ENCODE data around the gene PLCB4.

PLCB4 gene

DNA sequence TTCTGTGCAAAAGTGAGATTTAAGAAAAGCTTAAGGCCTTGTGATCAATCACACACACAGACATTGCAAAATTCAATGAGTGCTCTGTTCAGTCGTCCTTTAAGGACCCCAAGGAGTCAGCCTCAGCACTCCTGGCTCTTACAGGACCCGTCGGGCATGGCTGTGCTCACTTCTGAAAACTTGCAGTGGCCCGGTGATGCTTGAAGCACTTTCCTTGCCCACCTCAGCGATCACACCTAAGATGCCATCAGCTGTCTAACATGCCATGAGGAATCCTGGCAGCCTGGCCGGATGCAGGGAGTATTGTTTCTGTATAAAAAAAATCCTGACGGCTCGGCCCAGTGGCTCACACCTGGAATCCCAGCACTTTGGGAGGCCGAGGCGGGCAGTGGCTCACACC, 344.1 kb downstream of the PLCB4 start:
- DNase-seq: no peak

DNA sequence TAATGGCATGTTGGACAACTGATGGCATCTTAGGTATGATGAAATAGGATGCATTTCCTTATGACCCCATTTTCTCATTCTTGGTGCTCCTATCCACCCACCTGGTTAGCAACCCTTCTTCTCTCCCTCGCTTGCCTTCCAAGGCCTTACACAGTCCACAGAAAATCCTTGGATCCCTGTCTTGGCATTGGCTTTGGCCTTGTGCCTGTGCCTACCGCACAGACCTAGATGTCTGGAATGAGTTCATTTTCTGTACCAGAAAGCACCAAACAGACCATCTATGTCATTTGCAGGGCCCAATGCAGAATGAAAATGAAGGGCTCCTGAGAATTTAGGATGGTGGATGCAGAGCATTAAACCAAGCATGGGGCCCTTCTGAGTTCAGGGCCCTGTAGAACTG, 346.5 kb downstream of the PLCB4 start:
- no peak for DNase-seq

DNA sequence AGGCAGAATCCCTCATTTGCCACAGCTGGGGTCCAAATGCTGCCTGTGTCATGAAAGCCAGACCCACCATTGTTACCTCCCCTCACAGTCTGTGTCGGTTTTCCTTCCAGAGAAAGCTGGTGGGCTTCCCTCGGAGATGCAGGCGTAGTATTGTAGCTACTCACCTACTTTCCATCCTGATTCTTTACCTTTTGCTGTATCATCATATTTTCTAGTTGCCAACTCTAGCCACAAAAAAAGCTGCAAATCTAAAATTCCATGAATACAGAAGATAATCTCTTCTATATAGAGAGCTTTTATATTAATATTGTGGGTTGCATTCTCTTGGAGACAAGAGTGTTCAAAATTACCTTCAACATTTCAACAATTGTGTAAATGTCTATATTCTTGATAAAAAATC, 347.5 kb downstream of the PLCB4 start:
- DNase-seq: no peak

DNA sequence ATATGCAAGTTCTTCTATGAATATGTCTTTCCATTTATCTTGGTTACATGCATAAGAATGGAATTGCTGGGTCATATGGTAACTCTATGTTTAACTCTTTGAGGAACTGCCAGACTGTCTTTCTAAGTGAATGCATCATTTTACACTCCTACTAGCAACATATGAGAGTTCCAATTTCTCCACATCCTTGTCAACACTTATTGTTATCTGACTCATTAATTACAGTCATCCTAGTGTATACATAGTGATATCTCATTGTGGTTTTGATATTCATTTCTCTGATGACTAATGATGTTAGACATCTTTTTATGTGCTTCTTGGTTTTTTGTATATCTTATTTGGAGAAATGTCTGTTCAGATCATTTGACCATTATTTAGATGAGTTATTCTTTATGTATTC, 348.8 kb downstream of the PLCB4 start:
- DNase-seq: no peak

DNA sequence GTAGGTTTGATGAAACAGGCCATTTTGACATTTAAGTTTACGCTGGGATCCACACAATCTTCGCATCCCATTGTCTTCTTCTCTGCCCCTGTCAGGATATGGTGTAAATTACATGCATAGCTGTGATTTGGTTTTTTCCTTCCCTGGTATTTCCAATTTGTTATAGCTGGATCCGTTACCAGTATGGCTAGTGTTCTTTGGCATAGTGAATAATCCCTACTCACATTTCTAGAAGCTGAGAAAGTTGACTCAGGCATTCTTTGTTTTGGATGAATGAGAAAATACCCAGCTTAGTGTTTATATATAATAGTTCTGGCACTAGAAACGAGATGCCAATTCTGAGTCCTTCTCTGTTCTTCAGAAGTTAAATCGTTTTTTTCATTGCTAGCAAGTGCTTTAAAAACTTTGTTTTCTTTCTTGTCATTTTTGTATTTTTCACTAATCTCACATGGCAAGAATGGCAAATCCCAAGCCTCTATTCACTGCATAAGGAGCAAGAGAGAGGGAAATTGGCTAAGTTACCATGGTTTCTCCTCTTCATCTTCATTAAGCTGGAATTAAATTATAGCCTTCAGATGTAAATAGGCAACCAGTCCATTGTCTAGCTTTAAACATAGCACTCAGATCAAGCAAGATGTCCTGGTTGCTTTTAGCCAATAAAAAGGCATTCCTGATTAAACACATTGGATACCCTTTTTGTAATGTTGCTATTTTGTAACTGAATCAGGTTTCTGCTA, 353.6 kb downstream of the PLCB4 start:
- no peak for DNase-seq

DNA sequence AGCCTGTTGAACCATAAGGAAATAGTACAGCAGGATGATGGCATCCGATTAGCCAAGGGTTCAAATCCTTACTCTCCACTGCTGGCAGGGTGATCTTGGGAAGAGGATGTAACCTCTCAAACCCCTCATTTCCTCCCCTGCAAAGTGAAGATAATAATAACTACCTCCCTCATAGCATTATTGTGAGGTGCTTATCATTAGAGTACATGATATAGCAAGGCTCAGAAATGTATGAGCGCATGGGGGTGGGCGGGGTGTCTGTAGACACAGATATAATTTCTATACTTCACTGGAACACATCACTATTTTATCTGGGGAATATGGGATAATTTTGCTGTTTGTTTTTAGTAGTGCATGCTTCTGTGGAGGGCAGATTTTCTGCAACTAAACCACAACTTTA, 355.7 kb downstream of the PLCB4 start:
- no peak for DNase-seq

DNA sequence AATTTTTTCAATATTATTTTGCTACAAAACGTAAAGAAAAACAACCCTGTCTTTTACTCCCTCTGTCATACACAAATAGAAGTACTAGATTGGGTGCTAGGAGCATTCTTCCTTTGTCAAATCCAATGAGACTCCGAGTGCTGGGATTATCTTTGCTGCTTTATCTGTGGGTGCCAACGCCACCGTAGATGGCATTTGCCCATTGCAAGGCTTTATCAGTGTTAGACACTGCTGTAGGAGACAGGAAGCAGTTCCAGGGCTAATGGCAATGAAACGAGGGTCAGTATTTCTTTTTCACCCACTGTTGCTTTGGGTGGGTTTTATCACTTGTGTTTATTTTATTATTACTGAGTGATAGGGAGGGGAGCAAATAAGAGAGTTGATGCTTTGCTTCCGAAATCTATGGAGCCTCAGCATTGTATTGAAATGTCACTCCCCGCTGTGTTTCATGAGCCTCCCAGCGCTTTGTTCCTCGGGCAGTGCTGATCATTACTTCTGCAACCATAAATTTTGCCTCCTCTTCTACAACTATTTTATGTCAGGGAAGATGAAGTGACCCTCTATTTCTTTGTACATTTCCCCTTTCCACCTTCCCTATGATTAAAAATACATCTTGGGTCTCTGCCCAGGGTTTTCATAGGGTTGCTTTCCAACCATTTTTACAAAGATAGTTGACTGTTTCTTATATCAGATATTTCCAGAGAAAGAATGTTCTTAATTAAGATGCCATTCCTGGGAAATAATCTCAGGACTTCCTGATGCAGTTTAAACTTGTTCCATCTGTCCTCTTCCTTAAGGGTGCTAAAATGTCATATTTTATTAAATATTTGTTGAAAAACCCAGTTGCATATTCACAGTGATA, 358.8 kb downstream of the PLCB4 start:
- no peak for DNase-seq

DNA sequence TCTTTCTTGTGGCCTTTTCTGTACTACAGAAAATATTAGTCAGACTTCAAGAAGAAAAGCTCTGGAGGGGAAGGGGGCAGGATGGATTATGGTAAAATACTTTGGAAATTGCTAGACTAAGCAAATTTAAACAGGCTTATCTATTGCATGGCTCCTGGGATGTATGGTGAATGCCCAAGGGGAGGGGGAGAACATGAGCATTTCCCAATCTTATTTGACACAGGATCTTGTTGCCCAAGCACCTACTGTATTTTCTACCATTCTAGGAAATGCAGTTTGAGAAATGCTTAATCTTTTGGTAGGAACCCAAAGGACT, 359.4 kb downstream of the PLCB4 start:
- DNase-seq: no peak

DNA sequence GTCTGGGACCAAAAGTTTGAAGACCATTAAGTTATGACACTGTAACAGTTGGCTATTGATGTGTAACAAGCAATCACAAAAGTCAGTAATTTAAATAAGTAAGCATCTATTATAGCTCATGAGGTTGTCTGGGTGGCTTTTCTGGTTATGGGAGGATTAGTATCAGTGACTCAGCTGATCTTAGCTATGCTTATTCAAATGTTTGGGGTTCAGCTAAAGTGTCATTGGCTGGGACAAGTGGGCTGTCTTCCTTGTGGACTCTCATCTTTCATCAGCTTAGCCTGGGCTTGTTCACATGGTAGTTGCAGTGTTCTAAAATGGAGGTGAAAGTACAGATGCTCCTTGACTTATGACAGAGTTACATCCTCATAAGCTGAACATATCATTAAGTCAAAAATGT, 370.9 kb downstream of the PLCB4 start:
- no peak for DNase-seq

DNA sequence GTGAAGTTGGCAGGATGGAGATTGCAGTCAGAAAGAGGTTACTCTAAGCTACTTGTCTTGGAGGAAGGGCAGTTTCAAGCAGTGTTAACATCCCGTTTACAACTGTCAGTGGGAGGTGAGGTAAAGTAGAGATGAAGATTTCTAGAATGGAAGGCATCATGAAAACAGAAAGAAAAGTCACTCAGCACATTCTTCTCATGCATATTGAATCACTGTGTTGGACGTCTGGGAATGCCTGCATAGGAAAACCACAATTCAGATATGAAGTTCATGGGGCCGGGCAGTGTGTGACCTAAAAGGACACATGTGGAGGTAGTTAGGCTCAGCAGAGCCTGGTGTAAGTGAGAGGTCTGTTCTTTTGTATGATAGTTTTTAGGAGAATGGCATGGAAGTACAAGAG, 372.0 kb downstream of the PLCB4 start:
- no peak for DNase-seq

DNA sequence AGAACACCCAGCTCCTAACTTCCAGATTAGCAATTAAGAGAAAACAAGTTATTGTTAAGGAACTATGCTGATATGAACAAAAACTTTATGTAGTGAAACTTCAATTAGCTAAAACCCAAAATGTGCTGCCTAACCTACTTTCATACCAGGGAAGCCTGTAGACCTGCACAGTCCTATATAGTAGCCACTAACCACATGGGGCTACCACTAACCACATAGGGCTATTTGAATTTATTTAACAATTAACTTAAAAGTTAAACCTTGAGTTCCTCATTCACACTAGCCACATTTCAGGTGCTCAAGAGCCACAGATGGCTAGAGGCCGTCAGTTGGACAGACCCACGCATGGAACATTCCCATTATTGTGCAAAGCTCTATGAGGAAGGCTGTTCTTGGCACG, 373.1 kb downstream of the PLCB4 start:
- no peak for DNase-seq

DNA sequence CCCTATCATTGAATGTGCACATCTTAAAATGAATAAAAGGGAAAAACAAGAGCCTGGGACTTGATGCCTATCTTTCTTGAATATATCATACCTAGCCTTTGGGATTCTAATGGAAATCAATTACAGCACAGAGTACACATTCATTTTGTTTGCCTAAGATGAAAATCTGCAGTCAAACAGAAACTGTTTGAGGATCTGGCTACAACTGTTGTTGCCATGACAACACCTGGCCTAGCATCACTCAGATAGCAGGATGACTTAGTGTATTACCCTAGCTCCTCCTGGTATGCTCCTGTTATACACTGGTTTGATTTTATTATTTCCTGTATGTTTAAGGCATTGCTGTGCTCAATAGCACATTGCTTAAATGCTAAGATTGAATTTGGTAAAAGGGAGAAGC, 374.0 kb downstream of the PLCB4 start:
- no peak for DNase-seq

DNA sequence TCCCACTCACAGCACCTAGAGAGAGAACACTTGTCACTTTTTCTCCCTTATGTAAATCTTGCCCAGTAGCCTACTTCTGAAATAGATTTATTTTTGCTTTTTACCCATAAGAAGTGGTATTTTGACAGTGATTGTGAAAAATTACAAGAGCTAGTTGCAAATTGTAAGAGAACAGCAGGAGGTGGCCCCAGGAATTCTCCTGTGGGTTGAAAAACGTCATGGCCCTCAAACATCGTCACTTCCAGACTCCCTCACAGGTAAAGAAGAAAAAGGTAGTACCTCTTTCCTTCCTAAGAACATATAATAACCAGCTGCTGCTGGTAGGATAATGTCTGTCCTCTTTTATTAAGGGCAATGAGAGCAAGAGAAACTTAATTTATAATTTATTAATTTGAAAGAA, 376.0 kb downstream of the PLCB4 start:
- DNase-seq: no peak

DNA sequence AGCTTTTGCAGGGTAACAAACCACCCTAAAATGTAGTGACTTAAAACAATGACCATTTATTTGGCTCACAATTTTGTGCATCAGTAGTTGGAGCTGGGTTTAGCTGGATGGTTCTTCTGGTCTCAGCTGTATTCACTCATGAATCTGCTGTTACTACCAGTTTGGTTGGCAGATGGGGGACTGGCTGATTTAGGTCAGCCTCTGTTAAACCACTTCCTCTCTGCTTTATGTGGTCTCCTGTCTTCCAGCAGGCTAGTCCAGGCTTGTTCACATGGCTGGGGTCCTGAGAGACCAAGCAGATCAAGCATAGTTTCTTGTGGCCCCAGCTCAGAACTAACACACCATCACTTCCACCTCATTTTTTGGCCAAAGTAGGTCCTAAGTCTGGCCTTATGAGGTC, 378.3 kb downstream of the PLCB4 start:
- DNase-seq: no peak

DNA sequence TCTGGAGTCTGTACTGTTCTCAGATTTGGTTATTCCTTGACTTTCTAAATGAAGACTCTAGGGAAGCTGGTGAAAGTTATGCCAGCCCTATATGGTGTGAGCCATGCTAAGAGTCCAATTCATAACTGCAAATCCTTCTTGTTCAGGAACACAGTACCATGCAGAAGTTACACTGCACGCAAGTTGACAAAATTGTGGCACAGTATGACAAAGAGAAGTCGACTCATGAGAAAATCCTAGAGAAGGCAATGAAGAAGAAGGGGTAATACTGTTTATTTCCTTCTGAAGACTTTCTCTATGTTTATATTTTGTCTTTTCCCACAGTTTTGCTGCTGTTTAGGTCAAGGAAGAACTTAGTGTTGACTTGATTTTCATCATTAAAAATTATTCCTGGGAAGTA, 384.3 kb downstream of the PLCB4 start:
- DNase-seq: no peak

DNA sequence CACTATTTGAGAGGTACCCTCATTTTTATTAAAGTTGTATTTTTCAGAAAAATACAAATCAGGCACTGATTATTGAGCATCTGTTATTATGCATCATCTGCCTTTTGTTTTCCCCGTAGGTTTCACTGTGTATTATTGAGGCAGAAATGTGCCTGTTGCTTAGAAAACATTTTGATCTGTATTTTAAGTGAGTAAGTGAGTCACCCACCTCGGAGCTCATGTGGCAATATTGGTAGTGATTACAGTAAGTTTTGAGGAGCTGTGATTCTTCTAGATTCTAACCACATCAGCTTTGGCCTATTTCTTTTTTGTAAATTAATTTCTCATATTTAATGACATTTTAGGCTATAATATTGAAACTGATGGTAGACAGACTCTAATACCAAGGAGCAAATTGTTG, 385.9 kb downstream of the PLCB4 start:
- DNase-seq: no peak

DNA sequence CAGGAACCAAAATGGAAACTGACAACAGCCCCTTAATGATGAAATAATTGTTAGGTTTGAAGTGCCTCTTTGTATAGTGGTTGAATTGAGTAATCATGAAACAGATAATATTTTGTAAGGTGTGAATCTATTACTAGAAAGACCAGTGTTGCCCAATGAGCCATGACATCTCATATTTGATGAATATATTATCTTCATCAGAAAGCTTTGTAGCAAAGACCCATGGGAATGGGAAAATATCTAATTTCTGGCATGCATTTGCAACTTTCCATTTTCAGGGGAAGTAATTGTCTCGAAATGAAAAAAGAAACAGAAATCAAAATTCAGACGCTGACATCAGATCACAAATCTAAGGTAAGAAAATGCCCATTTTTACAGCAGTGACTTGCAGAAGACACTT, 388.2 kb downstream of the PLCB4 start:
- DNase-seq: no peak

DNA sequence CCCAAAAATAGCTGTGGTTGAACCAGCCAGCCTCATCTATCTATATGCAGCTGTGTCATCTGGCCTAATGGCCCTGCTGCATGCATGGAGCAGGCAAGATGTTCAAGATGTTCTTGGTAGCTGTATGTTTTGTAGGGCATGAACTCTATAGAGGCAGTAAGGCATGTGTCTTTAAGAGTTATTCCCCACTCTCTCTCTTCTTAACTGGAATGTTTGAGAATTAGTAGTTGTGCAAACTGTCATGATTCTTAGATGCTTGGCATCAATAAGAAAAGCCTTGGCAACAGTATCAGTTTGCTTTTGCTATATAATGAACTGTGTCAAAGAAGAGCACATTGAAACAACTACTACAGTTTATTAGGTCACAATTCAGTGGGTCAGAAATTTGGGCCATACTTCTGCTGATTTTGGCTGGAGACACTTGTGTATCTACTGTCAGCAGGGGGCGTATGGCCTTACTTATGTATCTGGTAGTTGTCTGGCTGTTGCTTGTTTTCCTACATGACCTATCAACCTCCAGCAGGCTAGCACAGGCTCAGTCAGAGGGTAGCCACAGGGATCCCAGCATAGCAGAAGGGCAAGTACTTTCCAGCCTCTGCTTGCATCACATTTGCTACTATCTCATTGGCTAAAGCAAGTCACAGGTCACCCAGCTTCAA, 389.4 kb downstream of the PLCB4 start:
- DNase-seq: no peak

DNA sequence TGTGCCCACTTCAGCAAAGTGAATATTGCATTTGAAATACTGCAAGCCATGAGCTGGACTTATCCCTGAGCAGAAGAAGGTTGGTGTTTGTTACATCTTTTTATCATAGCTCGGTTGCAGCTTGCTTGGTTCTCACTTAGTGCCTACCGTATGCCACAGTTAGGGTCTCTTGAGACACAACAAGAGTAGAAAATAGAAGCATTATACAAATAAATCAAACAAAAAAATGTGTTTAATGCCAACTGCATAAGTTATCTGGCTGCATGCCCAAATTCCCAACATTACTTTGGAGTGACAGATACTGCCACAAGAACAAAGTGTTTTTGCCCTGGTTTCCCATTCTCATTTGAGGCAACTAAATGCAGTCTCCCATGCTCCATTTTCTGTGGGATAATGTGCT, 391.6 kb downstream of the PLCB4 start:
- DNase-seq: no peak

DNA sequence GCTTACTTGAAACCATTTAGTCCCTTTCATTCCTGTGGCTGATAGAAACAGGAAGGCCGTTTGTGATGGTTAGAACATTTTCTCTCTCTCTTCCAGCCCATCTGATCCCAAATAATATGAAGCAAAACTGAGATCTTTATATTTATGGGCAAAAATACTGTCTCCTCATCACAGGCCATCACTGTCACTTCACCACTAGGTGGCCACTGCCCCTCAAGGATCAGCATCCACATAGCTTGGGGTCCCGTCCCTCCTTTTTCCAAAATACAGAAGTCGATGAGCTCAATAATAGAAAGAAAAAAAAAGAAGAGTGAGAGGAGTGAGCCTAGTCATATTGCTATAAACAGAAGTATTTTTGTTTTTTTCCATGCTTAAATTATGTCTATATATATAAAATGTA, 399.1 kb downstream of the PLCB4 start:
- DNase-seq: no peak

DNA sequence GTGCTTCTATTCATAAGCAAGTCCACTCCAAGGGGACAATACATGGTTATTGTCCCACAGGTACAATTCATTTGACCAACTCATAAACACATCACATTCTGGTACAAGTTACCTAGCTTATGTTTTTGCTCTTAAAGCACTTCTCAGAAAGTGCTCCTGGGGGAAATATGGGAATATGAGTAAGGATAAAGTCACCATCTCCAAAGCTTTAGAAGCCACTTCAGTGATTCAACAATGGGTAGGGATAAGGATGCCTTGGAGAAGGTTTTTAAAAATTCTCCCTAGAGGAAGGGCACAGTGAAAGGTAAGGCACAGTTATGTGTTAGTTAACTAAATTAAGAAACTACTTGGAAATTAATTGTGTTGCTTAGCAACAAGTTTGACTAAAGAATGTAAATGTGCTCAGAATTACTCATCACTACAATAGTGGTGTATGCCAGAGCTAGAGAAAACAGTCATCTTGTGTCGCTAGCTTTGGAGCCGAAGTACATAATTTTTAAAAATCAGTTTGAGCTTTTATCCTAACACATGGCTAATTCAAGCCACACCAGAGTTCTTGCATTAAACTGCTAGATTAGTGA, 406.0 kb downstream of the PLCB4 start:
- no peak for DNase-seq

DNA sequence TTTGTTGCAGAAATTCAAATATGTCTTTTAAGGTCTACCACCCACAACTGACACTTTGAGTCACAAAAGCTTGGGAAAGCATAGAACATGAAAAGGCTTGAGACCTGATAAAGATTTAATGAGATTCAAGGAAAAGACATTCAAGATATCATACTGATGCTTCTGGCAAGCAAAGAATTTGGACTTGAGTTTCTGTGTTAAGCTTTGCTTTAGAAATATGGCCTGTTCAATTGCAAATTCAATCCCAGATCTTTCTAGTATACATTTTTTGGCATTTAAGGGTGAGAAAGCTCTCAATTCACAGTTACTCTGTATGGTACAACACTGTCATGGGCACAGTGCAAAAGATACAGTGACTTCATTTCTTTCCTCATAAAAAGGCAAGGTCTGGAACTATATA, 406.6 kb downstream of the PLCB4 start:
- no peak for DNase-seq

DNA sequence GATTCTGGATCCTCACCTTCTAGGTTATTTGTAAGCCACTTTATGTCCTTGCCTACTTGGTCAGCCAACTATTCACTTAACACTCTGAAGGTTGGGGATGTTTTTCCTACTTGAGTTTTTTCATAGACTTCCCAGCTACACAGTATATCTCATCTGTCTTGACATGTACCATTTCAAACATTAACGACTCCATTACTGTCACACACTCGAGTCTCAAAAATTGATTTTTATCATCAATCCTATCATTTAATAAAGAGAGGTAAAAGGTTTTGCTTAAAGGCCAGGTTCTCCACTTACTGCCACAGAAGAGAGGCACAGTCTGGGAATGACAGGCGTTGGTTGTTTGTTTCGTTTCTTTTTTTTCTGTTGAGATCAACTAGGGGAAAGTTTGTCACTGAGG, 407.3 kb downstream of the PLCB4 start:
- DNase-seq: no peak

DNA sequence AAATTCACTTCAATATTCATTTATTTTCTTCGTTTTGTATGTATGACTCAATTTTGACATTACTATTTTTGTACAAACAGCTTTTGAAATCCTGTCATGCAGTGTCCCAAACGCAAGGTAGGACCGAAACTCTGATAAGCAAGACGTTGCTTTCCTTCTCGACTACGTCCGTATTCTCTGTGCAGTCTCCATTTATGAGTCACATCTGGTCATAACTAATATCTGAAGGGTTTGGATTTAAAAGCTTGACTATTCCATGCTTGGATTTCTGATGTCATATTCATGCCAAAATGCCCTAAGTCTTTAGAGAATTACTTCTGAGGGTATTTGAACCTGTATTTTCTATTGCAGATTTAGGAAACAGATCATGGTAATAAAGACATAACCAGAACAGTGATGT, 407.8 kb downstream of the PLCB4 start:
- no peak for DNase-seq

Data from activated T-cell treated with anti-CD3 and anti-CD28 coated beads, Interleukin-2, amount 50 U/mL, for 48 hours (primary cell).